ENCODE results near the gene AATK.

DNA sequence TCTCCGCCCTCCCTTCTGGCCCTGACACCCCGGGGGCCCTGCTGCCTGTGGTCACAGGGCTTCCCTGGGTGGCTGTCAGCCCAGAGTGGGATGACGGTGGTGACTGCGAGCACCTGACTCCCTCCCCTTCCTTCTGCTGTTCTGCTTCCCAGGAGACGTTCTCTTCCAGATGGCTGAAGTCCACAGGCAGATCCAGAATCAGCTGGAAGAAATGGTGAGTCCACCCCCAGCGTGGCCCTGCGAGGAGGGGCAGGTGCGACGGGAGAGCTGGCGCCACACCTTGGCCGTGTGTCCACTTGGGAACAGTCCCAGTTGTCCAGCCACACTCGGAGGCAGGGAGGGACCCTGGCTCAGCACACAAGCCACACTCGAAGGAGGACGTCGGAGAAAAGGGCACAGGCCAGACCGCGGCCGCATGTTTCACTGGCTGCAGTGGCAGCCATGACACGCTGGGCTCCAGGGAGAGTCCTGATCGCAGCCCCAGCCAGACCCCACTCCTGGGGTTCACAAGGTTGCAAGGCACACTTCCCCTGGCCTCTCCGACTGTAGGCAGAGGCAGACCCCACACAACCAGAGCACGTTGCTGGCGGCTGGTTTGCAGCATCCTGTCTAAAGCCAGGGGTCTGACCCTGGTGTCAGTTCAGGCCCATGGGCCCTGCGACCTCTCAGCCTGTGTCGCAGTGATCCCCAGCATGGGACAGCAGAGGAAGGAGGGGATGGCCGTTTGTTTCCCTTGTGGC is 81.2 kb downstream of the AATK start:
- TF ChIP-seq POLR2A (IDR thresholded peaks at IDR 0.05) (no peak), EP300 (IDR thresholded peaks at IDR 0.05) (no peak)
- TF ChIP-seq, protein P1, sequence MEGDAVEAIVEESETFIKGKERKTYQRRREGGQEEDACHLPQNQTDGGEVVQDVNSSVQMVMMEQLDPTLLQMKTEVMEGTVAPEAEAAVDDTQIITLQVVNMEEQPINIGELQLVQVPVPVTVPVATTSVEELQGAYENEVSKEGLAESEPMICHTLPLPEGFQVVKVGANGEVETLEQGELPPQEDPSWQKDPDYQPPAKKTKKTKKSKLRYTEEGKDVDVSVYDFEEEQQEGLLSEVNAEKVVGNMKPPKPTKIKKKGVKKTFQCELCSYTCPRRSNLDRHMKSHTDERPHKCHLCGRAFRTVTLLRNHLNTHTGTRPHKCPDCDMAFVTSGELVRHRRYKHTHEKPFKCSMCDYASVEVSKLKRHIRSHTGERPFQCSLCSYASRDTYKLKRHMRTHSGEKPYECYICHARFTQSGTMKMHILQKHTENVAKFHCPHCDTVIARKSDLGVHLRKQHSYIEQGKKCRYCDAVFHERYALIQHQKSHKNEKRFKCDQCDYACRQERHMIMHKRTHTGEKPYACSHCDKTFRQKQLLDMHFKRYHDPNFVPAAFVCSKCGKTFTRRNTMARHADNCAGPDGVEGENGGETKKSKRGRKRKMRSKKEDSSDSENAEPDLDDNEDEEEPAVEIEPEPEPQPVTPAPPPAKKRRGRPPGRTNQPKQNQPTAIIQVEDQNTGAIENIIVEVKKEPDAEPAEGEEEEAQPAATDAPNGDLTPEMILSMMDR (IDR thresholded peaks at IDR 0.05), result no peak

Measured in tibial nerve (tissue), 4 donors.